Hindlimb muscle (tissue), 1 donor: ENCODE data around the gene NME4. TPM values are rescaled to one million over a fixed set of nuclear protein-coding genes. Genes with fewer than 3 reads are reported as not detected.

ENCODE experiments used
- DNase-seq: peaks from one replicate; pipeline ENCODE4 v3.0.0-alpha.2; 2013
- polyA plus RNA-seq: library from polyadenylated mRNA; unstranded; fragments of 120-200 nt; gene quantifications from one replicate; pipeline ENCODE4 v1.2.1, GENCODE V29; 2013; ENCODE audit not compliant: insufficient read length

NME4 gene
- polyA plus RNA-seq, 1 donor = 74.0 TPM

- DNase-seq = no peak
Measured at GRCh38 chr16:363766-364490, 33.1 kb upstream of the NME4 start.

DNA sequence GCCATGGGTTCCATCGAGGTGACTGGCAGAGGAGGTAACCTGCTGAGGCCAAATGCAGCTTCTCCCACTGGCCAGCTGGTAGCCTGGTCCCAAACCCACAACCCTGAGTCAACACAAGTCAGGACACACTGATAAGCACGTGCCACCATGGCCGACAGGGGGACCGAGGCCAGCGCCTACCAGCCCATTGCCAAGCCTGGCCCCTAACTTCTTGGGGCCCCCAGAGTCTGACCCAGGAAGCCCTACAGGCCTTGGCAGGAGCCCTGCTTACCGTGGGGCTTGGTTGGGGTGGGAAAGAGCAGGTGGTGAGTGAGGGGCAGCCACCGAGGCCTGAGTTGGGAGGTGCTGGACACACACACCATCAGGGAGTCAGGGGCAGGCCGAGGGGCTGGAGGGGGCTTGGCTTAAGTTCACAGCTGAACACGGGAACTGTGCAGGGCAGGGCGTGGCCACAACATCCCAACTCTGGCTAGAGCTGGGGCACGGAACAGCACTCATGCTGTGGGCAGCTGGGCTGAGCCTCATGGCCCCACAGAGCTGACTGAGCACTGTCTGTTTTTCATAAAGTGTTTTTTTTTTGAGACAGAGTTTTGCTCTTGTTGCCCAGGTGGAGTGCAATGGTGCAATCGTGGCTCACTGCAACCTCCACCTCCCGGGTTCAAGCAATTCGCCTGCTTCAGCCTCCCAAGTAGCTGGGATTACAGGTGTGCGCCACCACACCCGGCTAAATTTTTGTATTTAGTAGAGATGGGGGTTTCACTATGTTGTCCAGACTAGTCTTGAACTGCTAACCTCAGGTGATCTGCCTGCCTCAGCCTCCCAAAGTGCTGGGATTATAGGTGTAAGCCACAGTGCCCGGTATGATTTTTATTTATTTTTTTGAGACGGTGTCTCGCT lies 32.2 kb upstream of the NME4 start:
- no peak for DNase-seq

GRCh38 chr16:366476-366875 lies 30.5 kb upstream of the NME4 start:
- no peak for DNase-seq

- DNase-seq = no peak
Measured at GRCh38 chr16:367333-367903, 29.6 kb upstream of the NME4 start.

GRCh38 chr16:368388-369158 lies 28.4 kb upstream of the NME4 start:
- no peak for DNase-seq

GRCh38 chr16:369275-369865 lies 27.6 kb upstream of the NME4 start:
- no peak for DNase-seq

DNA sequence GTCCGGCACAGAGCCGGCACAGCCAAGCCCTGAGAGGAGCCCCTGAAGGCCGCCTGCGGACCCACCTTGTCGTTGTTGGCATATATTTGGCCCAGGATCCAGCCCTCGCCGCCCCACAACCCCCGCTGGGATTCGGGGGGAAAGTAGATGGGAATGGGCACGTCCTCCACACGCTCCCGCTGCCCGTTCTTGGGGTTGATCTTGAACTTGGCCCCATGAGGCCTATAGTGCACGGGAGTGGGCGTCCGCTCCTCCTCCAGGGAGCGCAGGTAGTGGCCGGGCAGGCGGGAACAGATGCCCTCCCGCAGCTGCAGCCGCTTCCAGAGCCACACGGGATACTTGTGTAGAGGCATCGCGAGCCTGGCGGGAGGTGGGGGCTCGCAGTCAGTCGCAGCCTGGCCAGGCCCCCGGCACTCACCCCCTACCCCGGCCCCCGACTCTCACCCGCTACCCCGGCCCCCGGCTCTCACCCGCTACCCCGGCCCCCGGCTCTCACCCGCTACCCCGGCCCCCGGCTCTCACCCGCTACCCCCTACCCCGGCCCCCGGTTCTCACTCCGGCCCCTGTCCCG lies 27.0 kb upstream of the NME4 start:
- DNase-seq = no peak

GRCh38 chr16:370443-370842 lies 26.6 kb upstream of the NME4 start, which contains the start of gene MRPL28:
Gene MRPL28 (minus strand): TSS chr16:370538. CDS start chr16:370218, 320 bp downstream.
- peak; percentile 95 for DNase-seq

- no peak for DNase-seq
Measured at GRCh38 chr16:370979-371514, 26.0 kb upstream of the NME4 start.

- no peak for DNase-seq
Measured at GRCh38 chr16:371515-372301, 25.3 kb upstream of the NME4 start.

GRCh38 chr16:372302-372983 lies 24.6 kb upstream of the NME4 start:
- no peak for DNase-seq

DNA sequence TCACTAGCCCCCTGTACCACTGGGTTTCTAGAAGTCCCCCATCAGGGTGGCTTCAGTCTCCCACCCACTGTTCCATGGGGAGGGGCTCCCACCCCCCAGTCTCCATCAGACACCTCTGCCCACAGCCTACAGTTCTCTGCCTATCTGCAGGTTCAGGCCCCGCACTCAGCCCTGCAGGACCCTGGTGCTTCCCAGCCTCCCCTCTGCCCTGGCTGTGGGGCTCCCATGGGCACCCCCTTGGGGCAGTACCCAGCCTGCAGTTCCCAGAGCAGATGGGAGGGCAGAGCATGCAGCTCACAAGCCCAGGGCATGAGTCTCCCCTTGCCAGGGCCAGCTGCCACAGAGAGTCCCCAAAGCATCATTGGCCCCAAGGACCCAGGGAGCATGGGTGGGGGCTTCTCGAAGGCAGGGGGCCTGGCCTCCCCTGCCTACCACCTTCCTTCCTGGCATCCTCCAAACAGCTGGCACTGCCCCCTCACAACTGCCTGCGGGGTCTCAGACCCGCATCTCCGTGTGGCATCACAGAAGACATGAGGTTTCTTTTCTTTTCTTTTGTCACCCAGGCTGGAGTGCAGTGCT lies 23.9 kb upstream of the NME4 start:
- no peak for DNase-seq

GRCh38 chr16:373848-374615 lies 23.0 kb upstream of the NME4 start:
- no peak for DNase-seq

DNA sequence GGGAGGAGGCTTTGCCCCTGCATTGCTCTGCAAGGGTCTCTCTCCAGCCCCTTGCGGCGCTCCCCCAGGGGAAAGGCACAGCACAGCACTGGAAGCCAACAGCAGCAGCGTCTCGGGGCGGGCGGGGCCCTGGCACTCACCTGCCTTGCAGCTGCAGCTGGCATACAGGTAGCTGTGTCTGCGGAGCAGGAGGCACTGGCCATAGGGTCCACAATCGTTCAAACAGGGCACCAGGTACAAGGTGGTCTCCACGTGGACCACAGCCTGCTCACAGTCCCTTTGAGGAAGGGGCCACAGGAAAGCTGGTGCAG lies 22.4 kb upstream of the NME4 start:
- no peak for DNase-seq

GRCh38 chr16:375212-375611 lies 21.8 kb upstream of the NME4 start:
- no peak for DNase-seq

DNA sequence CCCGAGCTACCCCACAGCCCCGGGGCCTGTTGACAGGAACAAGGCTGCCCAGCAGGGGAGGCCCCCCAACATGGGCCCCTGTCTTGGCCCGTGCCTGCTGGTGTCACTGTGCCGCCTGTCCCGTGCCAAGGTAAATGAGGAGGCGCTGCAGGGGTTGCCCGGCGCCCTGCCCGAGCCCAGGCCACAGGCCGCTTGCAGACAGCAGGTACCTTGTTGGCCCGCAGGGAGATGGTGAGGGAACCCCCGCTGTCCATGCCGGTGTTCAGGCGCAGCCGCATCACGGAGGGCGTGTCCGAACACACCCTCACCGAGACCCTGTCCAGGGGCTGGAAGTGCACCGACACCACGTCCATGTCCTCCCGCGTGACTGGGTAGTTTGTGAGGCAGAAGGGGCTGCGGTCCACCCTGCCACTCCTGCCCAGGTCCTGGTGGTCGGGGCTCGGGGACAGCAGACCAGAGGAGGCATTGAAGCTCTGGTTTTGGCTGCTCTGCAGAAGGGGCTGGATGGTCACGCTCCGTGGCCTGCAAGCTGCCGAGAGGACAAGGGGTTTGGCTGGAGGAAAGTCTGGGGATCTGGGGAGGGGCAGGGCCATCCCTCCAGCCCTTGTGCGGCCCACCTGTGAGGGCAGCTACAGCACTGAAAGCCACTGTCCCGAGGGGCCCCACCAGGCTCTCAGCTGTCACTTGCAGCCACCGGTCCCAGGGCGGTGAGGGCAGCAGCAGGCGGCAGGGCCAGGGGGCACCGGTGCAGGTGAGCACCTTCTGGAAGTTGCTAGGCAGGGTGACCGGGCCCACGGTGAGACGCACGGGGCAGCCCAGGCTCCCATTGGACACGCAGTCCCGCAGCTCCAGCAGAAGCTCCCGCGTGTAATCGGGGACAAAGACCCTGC lies 20.8 kb upstream of the NME4 start:
- no peak for DNase-seq

DNA sequence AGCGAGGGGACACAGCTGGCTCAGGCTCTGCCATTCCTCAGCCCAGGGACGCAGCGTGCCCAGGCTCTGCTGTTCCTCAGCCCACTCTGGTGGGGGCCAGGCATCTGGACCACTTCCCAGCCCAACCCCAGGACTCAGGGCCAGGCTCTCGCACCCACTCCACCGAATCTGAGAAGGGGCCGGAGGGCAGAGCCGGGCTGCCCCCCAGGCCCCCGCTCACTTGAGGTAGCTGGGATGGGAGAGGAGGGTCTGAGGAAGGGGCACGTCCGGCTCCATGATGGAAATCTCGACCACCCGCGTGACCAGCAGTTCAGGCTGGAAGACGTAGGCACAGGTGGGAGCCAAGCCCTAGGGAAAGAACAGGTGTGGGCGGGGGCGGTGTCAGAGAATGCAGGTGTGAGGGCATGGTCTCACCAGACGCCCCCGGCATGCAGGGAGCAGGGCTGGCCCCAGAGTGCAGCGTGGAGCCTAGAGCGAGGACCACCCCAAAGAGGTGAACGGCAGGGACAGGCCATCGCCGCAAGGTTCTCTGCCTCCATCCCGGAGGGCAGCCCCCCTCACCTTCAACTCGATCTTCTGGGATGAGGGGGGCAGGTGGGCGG lies 20.1 kb upstream of the NME4 start:
- DNase-seq = no peak
